LNCaP clone FGC (cell line): ENCODE measurements around the gene ANKRD39.

Experiments used
- DNase-seq: peaks from one replicate; pipeline ENCODE4 v3.0.0-alpha.2; 2011; ENCODE audit warnings: low read depth
- H3K4me3 ChIP-seq: 2 replicates; pipeline ENCODE4 v1.5.1; 2011; ENCODE audit warnings: mild to moderate bottlenecking, low read depth, low read length, control low read depth
- TF ChIP-seq, protein P1 (sequence below): IDR thresholded peaks from 2 replicates; pipeline ENCODE4 v1.5.1; 2012; ENCODE audit warnings: mild to moderate bottlenecking; ENCODE audit not compliant: control insufficient read depth, insufficient read depth; ENCODE audit errors: extremely low read depth

Gene ANKRD39

DNA sequence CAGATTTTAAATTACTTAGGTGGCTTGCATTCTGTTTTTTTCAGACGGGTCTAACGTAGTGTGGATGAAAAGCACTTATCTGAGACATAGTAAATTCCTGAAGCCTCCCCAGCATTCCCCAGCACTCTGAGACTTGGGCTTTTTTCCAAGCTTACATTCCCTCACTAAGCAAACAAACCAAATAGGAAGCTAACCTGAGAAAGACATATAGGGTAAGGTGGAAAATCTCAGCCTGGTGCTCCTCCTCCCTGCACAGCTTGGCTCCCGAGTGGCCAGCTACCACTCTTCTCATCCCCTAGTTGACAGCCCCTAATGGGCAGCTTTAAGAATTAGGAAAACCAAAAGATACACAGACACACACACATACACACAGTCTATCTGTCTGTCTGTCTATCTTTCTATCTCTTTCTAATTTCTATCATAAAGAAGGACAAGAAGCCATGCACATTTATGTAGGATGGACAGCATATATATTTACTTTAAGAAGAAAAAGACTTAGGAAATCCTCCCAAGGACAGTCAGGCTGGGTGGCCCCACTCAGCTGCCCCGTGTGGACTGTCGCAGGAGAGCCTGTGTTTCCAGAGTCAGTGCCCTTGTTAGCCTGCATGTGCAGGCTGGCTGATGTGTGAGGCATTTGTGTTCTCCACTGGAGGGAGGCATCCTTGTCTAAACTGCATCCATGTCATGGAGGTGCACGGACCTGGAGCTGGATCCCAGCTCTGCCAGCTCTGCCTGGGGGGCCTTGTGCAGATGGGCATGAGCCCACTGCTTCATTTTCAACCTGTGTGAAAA lies 33.5 kb downstream of the ANKRD39 start:
- TF ChIP-seq, protein P1, sequence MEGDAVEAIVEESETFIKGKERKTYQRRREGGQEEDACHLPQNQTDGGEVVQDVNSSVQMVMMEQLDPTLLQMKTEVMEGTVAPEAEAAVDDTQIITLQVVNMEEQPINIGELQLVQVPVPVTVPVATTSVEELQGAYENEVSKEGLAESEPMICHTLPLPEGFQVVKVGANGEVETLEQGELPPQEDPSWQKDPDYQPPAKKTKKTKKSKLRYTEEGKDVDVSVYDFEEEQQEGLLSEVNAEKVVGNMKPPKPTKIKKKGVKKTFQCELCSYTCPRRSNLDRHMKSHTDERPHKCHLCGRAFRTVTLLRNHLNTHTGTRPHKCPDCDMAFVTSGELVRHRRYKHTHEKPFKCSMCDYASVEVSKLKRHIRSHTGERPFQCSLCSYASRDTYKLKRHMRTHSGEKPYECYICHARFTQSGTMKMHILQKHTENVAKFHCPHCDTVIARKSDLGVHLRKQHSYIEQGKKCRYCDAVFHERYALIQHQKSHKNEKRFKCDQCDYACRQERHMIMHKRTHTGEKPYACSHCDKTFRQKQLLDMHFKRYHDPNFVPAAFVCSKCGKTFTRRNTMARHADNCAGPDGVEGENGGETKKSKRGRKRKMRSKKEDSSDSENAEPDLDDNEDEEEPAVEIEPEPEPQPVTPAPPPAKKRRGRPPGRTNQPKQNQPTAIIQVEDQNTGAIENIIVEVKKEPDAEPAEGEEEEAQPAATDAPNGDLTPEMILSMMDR, result no peak
- peak; percentile 73 for DNase-seq

DNA sequence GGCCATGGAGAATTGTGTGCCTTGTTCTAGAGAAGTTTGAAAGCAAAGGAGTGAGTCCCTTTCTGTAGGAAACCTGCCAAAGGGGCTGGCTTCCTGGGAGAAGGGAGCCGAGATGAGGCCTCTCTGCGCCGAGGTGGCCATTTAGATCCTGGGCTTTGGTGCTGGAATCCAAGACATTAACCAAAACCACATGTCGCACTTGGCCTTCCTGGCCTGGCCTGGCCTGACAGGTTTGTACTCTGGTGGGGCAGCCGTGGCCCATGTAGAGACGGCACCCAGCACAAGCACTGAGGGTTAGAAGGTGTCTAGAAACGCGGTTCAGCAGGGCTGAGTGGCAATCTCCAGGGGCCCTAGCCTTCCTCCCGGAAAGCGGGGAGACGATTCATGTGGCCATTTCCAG lies 34.6 kb downstream of the ANKRD39 start:
- TF ChIP-seq, protein P1, result no peak
- DNase-seq, result no peak
- no peak overlapping the region for H3K4me3 ChIP-seq

More for the DNA sequence above, 33.5 kb downstream of the ANKRD39 start:
- no peak overlapping the region for H3K4me3 ChIP-seq

DNA sequence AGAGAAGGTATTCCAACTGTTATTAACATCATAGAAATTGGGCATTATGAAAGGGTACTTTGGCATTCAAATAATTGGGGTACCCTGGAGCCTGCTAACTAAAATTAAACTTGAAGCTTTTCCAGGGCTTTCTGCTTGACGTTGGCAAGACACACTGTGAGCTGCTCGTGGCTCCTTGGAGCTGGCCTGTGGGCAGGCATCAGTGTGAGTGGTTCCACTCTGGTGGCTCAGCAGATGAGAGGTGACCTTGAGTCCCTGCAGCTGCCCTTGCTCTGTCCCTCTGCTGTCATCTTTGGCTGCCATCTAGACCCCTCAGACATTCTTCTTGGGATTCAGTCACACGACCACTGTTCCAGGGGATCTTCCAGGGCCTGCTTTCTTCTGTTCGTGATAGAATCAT lies 35.0 kb downstream of the ANKRD39 start:
- TF ChIP-seq, protein P1, result no peak
- DNase-seq, result no peak

DNA sequence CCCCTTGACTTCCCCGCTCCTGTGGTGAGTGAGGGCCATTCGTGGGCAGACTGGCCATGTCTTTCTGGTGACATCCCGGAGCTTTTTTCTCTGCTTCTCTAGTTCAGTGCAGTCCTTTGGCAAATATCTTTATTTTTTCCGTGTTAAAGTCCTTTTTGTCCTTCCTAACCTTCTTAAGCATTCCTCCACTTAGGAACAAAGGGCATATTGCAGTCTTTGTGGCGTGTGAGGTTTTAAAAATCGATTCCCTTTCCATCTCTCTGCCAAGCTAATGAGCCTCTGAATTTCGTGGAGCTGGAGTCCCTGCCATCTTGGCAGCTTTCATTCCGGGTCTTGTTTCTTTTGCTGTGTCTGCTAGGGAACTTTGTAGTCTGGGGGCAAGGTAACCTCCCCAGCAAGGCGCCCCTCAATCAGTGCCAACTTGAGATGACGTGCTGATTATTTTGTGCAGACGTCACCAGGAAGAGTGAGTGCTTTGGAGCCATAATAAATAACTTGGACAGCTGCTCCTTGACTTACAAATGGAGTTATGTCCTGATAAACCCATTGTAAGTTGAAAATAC lies 36.6 kb downstream of the ANKRD39 start:
- DNase-seq, result no peak
- TF ChIP-seq, protein P1, result no peak
- no peak overlapping the region for H3K4me3 ChIP-seq

More for the DNA sequence above, 35.0 kb downstream of the ANKRD39 start:
- H3K4me3 ChIP-seq, result no peak overlapping the region

DNA sequence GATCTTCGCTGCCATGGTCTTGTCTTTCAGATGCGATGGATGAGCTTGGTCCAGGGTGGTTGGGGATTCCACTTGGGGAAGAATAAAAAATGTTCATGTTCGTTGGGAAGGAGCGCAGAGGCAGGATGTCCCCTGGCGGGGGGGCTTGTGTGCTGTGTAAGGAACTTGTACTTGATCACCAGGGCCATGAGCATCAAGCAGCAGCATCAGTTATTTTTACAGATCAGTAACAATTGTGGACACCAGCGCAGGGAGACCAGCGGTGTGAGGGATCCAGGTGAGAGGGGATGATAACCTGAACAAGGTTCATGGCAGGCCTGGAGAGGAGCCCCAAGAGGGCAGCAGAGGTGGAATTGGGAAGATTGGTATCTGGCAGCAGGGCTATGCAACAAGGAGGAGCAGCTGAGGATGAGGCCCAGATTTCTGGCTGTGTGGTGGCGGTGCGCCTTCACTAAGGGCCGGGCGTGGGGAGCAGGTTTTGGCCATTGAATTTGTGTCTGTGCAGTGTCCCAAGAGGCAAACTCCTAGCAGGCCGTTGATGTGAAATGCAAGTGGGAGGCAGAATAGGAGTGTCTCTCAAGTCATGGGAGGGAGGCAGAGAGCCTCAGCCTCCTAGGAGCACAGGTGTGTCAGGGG lies 37.8 kb downstream of the ANKRD39 start:
- TF ChIP-seq, protein P1, result no peak
- H3K4me3 ChIP-seq, result no peak overlapping the region
- DNase-seq, result no peak

DNA sequence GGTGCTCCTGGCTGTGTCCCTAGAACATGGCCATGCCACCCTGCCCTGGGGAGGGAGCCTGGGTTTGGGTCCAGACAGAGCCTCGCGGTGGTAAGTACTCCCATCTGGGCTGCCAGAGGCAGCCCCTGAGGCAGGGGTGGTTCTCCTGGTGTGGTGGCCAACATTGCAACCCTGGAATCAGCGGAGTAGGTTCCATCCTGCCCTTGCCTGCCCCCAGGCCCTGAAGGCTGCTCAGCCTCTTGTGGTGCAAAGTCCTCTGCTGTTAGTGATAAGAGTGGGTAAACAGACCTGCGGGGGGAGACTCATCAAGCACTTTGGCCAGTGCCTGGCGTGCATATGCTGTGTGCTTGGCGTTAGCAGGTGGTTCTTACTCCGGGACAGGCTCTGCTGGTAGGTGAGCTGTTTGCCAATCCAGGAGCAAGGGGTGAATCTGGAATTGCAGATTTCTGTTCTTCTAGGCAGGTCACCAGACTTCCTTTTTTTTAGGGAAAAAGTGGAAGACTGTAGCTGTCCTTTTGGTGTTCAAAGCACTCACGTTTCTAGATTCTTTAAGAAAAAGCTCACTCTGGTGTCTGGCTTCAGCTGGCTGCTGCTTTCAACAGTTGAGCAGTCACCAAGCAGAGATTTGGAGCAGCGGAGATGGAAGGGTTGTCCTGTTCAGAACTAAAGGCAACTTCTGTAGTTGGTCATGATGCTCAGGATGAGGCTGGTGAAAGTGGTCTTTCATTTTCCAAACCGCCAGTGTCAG lies 38.5 kb downstream of the ANKRD39 start:
- TF ChIP-seq, protein P1, result no peak
- DNase-seq, result no peak
- H3K4me3 ChIP-seq, result no peak overlapping the region
